ENCODE results near the gene MMEL1.
"Not testable (repeated sequence)": the region's sequence is repeated elsewhere in the genome, so short reads cannot be mapped to it uniquely, and the experiment has no call there.

The MMEL1 gene

GRCh38 chr1:2568187-2568816, 64.5 kb downstream of the MMEL1 start:
- DNase-seq: not testable (repeated sequence)

- no peak for DNase-seq
Observed at GRCh38 chr1:2567083-2567679, 65.6 kb downstream of the MMEL1 start.

- DNase-seq: no peak
Observed at GRCh38 chr1:2566101-2567045, 66.4 kb downstream of the MMEL1 start.

DNA sequence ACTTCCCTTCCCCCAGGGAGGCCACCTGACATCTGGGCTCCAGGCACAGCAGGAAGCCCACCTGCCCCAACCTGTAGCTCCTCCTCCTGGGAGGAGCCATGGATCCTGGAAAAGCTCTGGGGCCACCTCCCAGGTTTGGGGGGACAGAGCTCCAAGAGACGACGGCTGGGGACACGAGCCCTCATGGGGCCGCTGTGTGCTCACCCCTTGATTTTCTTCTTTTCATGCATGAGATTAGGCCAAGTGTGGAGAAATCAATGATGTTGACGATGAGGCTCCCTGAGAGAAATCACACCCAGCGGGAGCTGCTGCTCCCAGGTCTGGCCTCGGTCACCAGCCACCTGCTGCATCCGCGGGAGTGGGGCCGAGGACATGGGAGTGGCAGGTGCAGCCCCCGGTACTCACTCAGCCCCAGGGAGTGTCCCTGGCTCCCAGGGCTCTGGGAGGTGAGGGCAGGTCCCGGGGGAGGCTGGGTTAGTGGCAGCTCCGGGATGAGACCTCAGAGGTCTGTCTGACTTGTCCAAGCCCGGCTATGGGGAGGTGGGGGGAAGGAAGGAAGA, 67.9 kb downstream of the MMEL1 start:
- DNase-seq: no peak

GRCh38 chr1:2564006-2564814, 68.6 kb downstream of the MMEL1 start:
- DNase-seq: no peak

DNA sequence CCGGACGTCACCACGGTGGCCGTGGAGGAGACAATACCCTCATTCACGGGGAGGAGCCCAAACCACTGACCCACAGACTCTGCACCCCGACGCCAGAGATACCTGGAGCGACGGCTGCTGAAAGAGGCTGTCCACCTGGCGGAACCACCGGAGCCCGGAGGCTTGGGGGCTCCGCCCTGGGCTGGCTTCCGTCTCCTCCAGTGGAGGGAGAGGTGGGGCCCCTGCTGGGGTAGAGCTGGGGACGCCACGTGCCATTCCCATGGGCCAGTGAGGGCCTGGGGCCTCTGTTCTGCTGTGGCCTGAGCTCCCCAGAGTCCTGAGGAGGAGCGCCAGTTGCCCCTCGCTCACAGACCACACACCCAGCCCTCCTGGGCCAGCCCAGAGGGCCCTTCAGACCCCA, 69.6 kb downstream of the MMEL1 start:
- no peak for DNase-seq

DNA sequence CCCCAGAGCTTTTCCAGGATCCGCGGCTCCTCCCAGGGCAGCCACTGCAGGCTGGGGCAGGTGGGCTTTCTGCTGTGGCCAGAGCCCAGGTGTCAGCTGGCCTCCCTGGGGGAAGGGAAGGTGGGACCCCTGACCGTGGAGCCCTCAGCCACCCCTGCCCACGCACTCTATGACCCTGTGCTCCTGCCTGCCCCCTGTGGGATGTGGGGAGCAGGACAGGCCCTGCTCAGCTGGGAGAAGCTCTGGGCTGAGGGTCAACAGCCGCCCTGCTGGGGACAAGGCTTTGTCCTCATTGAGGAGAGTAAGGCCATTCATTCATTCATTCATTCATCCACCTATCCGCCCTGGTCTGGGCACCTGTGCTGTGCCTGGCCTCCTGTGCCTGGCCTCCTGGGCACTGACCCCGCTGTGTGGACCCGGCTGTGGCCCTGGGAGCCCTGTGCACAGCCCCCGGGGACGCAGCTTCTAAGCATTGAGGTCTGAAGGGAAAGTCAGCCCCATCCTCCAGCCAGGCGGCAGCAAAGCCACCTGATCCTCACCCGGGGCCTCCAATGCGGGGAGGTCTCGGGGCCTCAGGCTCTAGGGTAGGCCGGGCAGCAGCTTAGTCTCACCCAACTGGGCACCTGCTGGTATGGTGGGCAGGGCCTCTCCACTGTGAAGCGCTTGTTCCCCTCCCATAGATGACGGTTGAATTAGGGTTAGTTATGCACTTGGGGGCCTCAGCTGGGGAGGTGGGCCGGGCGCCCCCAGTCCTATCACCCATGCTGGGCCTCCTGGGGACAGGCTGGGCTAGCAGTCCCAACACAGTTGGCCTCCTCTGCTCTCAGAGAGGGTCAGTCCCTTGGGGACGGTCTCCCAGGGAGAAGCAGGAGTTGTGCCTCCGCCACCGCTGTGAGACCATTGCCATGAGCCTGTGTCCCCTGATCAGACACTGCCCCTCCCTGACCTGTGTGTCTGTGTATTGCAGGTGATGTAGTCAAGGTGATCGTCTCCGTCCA, 70.6 kb downstream of the MMEL1 start:
- DNase-seq: no peak

DNA sequence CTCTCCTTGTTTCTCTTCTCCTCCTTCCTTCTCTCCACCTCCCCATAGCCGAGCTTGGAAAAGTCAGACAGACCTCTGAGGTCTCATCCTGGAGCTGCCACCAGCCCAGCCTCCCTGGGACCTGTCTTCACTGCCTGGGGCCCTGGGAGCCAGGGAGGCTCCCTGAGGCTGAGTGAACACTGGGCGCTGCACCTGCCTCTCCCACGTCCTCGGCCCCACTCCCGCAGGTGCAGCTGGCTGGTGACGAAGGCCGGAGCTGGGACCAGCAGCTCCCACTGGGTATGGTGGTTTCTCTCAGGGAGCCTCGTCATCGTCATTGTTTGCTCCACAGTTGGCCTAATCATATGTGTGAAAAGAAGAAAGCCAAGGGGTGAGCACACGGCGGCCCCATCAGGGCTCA, 71.4 kb downstream of the MMEL1 start:
- DNase-seq: no peak

GRCh38 chr1:2560299-2561073, 72.3 kb downstream of the MMEL1 start:
- DNase-seq: no peak

GRCh38 chr1:2559509-2560298, 73.1 kb downstream of the MMEL1 start:
- DNase-seq: no peak

DNA sequence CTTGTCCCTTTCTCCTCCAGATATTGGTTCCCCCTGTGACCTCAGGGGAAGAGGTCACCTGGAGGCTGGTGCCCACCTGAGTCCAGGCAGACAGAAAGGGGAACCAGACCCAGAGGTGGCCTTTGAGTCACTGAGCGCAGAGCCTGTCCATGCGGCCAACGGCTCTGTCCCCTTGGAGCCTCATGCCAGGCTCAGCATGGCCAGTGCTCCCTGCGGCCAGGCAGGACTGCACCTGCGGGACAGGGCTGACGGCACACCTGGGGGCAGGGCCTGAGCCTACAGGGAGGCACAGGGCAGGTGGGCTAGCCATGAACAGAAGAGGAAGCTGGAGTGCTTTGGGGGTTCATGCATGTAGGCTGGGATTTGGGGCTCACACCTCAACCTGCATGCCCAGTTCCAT, 74.0 kb downstream of the MMEL1 start:
- DNase-seq: no peak

DNA sequence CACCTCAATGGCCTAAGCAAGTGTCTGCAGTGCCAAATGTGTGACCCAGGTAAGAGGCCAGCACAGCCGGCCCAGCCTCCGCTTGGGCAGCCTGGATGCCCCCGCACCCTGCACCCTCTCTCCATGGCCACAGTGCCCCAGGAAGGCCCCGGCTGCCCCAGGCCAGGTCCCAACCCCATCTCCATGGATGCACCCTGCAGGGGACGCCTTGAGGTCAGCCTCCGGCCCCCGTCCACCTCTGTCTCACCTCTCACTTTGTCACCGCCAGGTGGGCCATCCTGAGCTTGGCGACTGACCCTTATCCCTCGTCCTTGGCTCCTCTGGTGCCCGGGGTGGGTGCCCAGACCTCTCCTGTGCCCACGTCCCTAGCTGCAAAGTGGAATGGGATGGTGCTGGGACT, 74.4 kb downstream of the MMEL1 start:
- DNase-seq: no peak

DNA sequence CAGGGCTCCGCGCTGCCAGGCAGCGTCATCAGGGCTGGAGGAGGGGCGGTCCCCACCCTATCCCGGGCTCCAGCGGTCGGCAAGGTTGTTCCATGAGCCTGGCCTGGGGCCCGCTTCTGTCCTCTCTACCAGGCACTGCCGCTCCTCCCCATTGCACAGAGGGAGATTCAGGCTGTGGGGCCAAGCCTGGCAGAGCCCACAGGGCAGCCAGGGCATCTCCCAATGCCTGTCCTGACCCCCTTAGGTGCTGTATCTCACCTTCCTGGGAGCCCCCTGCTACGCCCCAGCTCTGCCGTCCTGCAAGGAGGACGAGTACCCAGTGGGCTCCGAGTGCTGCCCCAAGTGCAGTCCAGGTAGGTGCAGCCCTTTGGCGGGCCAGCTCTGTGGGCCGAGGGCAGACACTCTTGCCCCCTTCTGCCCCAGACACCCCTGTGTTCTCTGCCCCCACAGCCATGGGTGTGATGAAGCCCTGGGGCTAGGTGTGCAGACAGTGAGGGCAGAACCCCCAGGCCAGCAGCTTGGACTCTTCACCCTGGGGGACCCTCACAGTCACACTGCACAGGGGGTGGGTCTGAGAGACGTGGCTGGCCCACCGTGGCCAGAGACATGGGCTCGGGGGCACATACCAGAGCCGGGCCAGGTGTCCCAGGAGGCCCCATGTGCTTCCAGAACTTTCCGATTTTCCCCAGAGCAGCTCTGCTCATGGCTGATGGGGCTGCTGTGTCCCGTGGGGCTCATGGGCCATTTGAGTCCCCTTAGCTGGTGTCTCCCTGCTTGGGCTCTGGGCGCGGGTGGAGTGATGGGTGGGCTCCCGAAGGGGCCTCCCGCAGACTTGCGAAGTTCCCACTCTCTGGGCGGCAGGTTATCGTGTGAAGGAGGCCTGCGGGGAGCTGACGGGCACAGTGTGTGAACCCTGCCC, 75.1 kb downstream of the MMEL1 start:
- no peak for DNase-seq

- DNase-seq: peak in 1 of 6 experiments; percentile 20
Observed at GRCh38 chr1:2556678-2557481, 75.9 kb downstream of the MMEL1 start.

DNA sequence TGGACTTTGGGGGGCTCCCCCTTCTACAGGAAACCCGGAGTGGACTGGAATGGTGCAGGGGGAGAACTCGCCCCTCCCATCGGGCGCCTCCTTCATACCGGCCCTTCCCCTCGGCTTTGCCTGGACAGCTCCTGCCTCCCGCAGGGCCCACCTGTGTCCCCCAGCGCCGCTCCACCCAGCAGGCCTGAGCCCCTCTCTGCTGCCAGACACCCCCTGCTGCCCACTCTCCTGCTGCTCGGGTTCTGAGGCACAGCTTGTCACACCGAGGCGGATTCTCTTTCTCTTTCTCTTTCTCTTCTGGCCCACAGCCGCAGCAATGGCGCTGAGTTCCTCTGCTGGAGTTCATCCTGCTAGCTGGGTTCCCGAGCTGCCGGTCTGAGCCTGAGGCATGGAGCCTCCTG, 76.5 kb downstream of the MMEL1 start, which contains the start of gene TNFRSF14:
Gene TNFRSF14 (plus strand): TSS at position 95 of the 401 bp plus-strand sequence. CDS start 294 bp downstream, at position 389.
- peak; percentile 59 to 79 (median 66) for DNase-seq

DNA sequence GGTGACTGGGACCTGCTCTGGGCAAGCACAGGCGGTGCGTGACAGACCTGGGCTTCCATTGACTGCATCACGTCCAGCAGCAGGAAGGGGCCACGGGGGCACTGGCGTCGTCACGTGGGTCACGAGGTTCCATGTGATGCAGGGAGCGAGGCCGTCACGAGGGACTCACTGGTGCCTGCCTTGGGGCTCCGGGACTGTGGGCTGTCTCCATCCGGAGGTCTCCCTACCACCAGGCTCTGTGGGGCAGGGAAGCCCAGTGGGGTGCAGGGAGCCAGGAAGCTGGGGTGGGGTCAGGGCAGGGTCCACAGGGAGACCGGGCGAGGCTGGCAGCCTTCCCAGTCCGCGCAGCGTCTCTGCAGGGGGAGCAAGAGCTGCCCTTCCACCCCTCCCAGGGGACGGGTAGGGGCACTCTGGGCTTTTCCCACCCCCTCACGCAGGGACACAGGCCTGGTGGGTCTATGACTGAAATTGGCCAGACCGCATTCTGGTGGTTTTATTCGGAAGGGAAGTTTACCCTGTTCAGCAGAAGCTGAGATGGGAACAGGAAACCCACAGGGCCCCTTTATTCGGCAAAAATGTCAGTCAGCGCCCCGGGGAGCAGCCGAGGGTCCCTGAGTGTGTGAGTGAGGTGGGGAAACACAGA, 77.1 kb downstream of the MMEL1 start:
- DNase-seq: peak; percentile 47 to 70 (median 63)
